ENCODE results near the gene RTEL1. TPM values are rescaled to one million over a fixed set of nuclear protein-coding genes. Genes with fewer than 3 reads are reported as not detected.

RTEL1 gene
- total RNA-seq, 2 donors from 2014 or later = 45.7 to 51.4 TPM

DNA sequence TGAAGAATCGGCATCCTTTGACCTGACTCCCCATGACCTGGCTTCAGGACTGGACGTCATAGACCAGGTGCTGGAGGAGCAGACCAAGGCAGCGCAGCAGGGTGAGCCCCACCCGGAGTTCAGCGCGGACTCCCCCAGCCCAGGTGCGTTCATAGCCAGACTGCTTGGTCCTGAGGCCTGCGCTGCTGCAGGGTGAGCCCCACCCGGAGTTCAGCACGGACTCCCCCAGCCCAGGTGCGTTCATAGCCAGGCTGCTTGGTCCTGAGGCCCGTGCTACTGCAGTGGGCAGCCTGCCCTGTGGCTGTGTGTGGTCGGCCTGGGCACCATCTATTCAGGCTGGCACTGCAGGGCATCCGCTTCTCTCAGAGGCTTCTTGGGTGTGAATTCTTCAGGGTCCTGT is 15.8 kb downstream of the RTEL1 start:
- Mint-ChIP-seq H3K27ac (no peak overlapping the region), H3K9me3 (no peaks in the 10 kb centered on the region), H3K36me3 (peaks cover 0 to 16% of the 10 kb centered on the region in 2 donors)
- ATAC-seq (no peak), DNase-seq (ENCODE audit: low spot score in 2 of 2) (no peak)

DNA sequence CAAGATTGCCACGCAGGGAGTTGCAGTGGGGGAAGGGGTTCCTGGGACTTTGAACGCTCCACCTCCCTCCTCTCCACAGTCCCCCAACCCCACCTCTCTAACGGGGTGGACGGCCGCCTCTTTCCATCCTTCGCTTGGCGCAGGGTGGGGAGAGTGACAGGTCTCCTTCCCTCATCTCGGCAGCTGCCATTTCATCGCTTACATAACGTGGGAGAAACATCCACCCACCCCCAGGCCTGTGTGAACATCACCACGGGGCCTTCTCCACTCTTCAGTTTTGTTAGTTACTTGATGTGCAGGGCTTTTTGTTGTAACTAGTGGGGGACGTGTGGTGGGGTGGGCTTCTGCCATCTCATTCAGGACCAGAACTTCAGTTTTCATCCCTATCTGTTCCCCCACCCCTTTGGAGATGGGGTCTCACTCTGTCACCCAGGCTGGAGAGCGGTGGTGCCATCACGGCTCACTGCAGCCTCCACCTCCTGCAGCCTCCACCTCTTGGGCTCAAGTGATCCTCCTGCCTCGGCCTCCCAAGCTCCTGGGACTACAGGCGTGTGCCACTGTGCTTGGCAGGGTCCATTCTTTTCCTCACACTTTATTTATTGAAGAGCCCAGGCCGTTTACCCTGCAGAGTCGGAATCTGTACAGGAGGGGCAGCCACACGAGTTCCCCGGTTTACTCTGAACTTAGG is 17.7 kb downstream of the RTEL1 start:
- DNase-seq (ENCODE audit: low spot score in 2 of 2) (no peak), ATAC-seq (no peak)
- Mint-ChIP-seq H3K9me3 (no peaks in the 10 kb centered on the region), H3K27ac (no peak overlapping the region), H3K36me3 (peaks cover 0 to 16% of the 10 kb centered on the region in 2 donors)

DNA sequence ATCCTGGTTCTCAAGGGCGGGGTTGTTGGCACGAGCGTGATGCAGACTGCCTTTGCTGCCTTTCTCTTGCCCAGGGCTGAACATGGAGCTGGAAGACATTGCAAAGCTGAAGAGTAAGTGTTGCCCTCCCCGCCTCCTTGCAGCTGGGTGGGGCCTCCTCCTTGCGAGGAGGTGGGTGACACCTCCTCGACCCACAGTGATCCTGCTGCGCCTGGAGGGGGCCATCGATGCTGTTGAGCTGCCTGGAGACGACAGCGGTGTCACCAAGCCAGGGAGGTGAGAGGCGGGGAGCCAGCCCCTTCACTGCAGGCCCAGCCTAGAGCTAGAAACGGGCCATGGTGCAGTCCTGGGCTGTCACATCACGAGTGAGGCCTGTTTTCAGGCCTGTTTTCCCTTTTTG is 20.0 kb downstream of the RTEL1 start:
- DNase-seq (ENCODE audit: low spot score in 2 of 2) (no peak), ATAC-seq (no peak)
- Mint-ChIP-seq H3K36me3 (peaks cover 0 to 16% of the 10 kb centered on the region in 2 donors), H3K27ac (no peak overlapping the region), H3K9me3 (no peaks in the 10 kb centered on the region)

DNA sequence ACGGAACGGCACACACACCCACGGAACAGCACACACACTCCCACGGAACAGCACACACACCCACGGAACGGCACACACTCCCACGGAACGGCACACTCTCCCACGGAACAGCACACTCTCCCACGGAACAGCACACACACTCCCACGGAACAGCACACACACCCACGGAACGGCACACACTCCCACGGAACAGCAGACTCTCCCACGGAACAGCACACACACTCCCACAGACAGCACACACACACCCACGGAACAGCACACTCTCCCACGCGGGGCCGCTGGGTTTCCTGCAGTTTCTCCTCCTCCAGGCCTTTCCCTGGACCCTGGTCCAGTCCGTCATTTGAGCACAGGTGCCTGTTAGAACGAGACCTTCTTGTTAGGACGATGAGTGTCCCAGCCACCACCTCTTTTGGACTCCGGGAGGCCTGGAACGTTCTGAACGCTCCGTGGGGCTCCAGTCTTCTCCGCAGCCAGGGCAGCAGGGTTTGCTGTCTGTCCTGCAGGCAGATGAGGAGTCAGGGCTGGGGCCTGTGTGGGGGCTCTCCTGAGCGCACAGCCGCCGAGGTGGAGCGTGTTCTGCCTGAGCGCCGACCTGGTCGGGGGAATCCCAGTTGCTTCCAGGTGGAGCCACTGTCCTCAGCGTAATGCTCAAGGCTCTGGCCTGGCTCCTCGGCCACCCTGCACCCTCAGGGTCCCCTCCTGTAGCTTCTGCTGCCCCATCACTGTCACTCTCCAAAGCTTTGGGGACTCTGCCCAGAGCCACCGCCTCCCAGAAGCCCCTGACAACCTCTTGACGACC is 20.8 kb downstream of the RTEL1 start:
- DNase-seq (ENCODE audit: low spot score in 2 of 2) = no peak
- H3K27ac Mint-ChIP-seq = no peak overlapping the region

DNA sequence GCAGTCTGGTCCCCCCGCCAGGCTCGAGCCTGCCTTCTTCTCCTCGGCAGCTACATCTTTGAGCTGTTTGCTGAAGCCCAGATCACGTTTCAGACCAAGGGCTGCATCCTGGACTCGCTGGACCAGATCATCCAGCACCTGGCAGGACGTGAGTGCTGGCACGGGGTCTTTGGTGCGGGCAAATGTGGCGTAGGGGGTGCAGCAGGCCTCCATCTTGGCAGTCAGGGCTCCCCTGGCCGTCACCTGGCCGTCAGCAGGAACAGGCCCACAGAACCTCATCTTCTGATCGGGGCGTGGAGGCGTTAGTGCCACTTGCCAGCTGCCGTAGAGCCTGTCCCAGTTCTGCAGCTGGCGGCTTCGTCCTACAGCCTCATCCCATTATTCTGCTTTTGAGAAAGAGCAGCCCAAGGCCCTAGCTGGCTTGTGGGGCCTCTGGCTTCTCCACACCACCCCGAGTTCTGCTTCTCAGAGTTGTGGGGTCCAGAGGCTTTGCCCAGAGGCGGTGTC is 21.7 kb downstream of the RTEL1 start:
- no peaks in the 10 kb centered on the region for H3K9me3 Mint-ChIP-seq
- DNase-seq (ENCODE audit: low spot score in 2 of 2) (no peak), ATAC-seq (no peak)
- no peak overlapping the region for H3K27ac Mint-ChIP-seq
- peaks cover 0 to 16% of the 10 kb centered on the region in 2 donors for H3K36me3 Mint-ChIP-seq

More for the DNA sequence above, 20.8 kb downstream of the RTEL1 start:
- Mint-ChIP-seq H3K36me3 (peaks cover 0 to 16% of the 10 kb centered on the region in 2 donors), H3K9me3 (no peaks in the 10 kb centered on the region)
- no peak for ATAC-seq

DNA sequence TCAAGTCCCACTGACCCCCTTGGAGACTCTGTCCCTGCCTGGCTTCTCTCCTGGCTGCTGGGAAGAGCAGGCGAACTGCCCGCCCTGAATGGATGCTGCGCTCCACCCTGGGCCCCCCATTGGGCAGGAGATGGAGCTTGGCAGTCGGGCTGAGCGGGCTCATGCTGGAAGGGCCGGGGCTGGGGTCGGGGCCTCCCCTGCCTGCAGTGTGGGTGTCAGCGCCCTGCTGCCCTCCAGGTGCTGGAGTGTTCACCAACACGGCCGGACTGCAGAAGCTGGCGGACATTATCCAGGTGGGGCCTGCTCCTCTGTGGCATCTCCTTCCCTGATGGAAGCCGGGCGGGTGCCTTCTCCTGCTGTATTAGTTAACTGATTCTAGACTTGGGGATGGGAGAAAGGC is 22.3 kb downstream of the RTEL1 start:
- no peaks in the 10 kb centered on the region for H3K9me3 Mint-ChIP-seq
- ATAC-seq (no peak), DNase-seq (ENCODE audit: low spot score in 2 of 2) (no peak)
- H3K27ac Mint-ChIP-seq = no peak overlapping the region
- H3K36me3 Mint-ChIP-seq = peaks cover 0 to 16% of the 10 kb centered on the region in 2 donors

DNA sequence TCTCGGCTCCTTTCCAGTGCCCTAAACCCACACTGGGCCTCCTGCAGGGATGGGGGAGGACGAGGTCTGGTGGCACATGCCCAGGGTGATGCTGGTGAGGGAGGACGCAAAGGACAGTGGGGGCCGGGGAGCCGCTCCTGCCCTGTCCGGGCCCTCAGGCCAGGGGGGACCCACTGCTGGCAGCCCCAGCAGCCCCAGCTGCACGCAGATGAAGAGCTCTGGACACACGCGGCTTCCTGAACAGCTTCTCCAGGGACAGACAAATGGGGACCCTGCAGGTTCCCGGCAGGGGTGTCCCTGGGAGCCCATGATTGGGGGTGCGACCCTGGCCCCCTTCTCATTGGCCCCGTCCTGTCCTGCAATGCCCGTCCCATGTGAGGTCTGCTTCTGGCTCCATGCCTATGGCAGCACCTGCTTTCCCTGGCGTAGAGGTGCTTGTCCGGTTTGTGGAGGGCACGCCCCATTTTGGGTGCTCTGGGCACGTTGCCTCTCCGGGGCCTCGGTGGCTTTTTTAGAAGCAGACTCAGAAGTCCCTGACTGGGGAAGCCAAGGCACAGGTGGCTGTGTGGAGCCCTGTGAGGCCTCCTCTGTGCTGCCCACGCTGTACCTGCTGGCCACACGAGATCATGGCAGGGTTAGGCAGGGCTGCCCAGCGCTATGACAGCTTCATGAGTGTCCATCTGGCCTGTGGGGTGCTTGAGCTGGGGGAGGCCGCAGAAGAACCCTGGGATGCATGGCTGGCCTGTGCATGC is 22.9 kb downstream of the RTEL1 start:
- no peak for ATAC-seq
- H3K36me3 Mint-ChIP-seq = peaks cover 0 to 12% of the 10 kb centered on the region in 2 donors
- no peak overlapping the region for H3K27ac Mint-ChIP-seq

DNA sequence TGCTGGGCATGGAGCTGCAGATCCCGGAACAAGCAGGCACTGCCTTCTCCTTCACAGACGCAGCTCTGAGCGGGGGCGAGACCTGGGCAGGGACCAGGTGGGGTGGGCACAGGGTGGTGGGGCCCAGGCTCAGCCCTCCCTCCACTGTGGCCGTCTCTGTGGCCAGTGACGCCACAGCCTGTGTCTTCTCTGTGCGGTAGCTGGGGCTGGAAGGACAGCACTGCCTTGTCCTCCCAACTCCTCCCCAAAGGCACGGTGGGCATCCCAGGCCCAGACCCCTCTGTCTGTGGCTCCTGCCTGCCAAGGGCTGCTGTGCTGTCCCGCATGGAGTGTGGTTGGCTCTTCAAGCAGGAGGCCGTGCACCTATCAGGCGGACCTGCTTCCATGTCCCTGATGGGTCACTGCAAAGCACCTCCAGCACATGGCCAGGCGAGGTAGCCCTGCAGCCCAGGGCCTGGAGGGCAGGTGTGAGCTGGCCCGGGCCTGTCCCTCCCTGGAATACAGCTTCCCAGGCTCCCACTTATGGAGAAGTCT is 23.6 kb downstream of the RTEL1 start:
- H3K27ac Mint-ChIP-seq = no peak overlapping the region
- H3K9me3 Mint-ChIP-seq = no peaks in the 10 kb centered on the region
- peaks cover 0 to 8% of the 10 kb centered on the region in 2 donors for H3K36me3 Mint-ChIP-seq
- ATAC-seq (peak in 1 of 2 donors; percentile 15), DNase-seq (ENCODE audit: low spot score in 2 of 2) (no peak)

More for the DNA sequence above, 22.9 kb downstream of the RTEL1 start:
- H3K9me3 Mint-ChIP-seq = no peaks in the 10 kb centered on the region
- no peak for DNase-seq (ENCODE audit: low spot score in 2 of 2)

DNA sequence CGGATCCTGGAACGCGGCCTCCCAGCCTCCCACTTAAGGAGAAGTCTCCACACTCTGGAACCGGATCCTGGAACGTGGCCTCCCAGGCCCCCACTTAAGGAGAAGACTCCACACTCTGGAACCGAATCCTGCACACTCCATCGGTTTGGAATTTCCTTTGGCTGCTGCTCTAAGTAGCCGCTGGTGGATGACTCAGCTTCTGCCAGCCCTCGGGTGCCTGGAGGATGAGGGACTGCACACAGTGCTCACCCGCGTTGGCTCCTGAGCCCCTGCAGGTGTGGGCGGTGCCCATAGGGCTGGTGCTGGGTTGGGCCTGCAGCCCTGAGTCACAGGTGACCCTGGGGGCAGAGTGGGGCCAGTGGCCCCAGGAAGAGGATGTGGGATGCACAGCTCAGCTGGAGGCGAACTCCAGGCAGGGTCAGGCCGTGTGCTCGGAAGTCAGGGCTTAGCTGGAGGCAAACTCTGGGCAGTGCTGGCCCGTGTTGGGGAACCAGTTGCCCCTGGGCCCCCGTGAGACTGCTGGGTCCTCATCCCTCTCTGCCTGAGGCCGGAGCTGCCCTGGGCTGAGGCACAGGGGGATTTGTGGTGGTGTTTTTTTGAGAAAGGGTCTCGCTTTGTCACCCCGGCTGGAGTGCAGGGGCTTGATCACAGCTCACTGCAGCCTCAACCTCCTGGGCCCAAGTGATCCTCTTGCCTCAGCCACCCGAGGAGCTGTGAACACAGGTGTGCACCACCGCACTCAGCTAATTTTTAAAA is 24.4 kb downstream of the RTEL1 start:
- Mint-ChIP-seq H3K27ac (no peak overlapping the region), H3K9me3 (no peaks in the 10 kb centered on the region), H3K36me3 (peaks cover 0 to 8% of the 10 kb centered on the region in 2 donors)
- DNase-seq (ENCODE audit: low spot score in 2 of 2) (no peak), ATAC-seq (peak; percentile 18)

DNA sequence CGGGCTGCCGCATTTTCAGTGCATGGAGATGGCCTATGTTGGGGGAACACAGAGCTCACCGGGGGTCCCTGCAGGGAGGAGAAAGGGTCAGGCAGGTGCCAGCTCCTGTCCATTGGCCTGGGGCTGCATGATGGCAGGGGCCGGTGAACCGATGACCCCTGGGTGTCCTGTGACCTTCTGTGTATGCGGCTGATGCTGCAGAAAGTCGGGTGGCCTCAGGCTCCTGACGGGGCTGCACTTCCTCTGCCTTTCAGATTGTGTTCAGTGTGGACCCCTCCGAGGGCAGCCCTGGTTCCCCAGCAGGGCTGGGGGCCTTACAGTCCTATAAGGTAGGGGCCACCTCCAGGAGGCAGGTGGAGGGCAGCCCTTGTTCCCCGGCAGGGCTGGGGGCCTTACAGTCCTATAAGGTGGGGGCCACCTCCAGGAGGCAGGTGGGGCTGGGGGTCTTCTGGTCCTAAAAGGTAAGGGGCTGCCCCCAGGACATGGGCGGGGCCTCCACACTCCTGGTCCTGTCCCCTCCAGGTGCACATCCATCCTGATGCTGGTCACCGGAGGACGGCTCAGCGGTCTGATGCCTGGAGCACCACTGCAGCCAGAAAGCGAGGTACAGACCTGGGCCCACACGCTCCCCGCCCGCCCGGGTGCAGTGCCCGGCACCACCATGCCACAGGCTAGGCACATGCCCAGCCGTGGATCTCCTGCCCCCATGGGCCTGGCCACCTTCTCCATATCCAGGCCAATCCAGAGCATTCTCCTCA is 27.3 kb downstream of the RTEL1 start:
- Mint-ChIP-seq H3K36me3 (no peaks in the 10 kb centered on the region), H3K9me3 (no peaks in the 10 kb centered on the region), H3K27ac (peak overlapping the region in 1 of 2 donors; percentile 85)
- DNase-seq (ENCODE audit: low spot score in 2 of 2) (no peak), ATAC-seq (no peak)

DNA sequence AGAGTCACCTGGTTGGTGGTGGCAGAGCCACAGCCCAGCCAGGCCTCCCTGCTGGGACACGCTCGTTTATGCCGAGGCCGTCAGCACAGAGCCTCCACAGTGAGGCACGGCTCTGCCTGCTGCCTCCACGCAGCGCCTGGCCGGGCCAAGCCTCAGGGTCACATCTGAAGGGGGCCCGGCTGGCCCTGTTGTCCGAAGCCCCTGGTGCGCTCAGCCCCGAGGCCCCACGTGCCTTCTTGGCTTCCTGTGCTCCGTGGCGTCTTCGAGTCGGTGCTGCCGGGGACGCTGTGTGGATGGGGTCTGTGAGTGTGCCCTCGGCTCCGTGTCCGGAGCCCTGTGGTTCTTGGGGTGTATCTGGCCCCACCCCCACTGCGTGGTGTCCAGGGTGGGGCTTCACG is 28.0 kb downstream of the RTEL1 start:
- no peak for ATAC-seq
- H3K36me3 Mint-ChIP-seq = no peaks in the 10 kb centered on the region
- no peak for DNase-seq (ENCODE audit: low spot score in 2 of 2)
- H3K27ac Mint-ChIP-seq = peak overlapping the region in 1 of 2 donors; percentile 85
- no peaks in the 10 kb centered on the region for H3K9me3 Mint-ChIP-seq

DNA sequence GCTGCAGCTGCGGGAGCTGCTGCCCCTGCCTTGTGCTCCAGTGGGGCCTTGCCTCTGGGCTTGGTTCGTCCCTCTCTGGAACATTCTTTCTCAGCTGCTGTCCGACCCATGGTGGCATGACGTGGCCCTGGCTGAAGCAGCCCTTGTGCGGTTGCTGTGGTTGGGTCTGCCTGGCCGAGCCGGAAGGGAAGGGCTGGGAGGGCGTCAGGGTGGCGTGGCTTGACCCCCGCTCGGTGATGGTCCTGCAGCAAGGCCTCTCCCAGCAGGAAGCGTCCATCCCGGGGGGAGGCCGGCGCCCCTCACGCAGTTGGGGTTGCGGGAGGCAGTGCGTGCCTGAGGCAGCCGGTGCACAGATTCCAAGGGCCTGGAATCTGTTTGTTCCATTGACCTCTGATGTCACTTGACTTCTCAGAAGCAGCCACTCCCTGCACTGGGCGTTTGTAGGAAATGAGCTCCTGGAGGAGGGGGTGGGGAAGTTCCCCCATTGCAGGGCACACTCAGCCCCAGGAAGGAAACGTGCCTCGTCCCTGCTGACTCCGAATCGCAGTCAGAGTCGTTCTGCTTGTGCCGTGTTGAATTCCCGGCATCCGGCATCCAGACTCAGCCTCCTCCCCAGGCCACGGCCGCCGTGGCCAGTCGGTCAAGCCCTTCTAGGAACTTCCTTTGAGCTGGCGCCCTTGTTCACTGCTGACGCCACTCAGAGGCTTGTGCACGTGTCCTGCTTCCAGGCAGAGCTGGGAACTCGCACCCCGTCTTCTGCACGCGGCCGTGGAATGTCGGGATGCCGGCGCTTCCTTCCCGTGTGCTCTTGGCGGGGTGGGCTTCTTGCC is 28.6 kb downstream of the RTEL1 start:
- no peaks in the 10 kb centered on the region for H3K9me3 Mint-ChIP-seq
- no peaks in the 10 kb centered on the region for H3K36me3 Mint-ChIP-seq
- ATAC-seq (peak; percentile 48 to 81), DNase-seq (ENCODE audit: low spot score in 2 of 2) (no peak)
- H3K27ac Mint-ChIP-seq = peak overlapping the region in 1 of 2 donors; percentile 85

DNA sequence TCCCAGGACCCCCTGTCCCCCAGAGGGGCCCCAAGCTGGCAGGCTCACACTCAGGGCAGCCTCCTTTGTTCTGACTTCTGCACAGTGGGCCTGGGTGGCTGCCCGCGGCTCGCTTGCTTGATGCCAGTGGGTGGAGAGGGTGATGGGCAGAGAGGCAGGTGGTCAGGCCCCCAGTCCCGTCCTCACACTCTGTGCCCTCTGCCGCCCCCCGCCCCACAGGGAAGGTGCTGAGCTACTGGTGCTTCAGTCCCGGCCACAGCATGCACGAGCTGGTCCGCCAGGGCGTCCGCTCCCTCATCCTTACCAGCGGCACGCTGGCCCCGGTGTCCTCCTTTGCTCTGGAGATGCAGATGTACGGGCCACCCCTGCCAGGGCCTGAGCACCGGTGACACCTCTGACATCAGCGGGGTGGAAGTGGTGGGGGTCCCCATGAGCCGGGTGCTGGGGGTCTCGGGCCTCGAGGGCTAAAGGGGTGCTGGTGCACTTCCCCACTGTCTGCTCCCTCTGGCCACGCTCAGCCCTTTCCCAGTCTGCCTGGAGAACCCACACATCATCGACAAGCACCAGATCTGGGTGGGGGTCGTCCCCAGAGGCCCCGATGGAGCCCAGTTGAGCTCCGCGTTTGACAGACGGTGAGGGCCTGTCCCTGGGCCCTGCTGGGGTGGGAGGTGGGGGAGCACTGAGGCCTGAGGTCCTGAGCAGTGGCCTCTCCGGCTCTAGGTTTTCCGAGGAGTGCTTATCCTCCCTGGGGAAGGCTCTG is 29.5 kb downstream of the RTEL1 start:
- peak overlapping the region in 1 of 2 donors; percentile 85 for H3K27ac Mint-ChIP-seq
- ATAC-seq = no peak
- no peak for DNase-seq (ENCODE audit: low spot score in 2 of 2)
- no peaks in the 10 kb centered on the region for H3K9me3 Mint-ChIP-seq
- H3K36me3 Mint-ChIP-seq = no peaks in the 10 kb centered on the region
